Cardiac fibroblast (primary cell): ENCODE measurements around the gene PRRG2.

Experiments
- DNase-seq, 2 donors: peaks; one replicate each; pipeline versions ENCODE4 v3.0.0 to v3.0.0-alpha.2; 2010; ENCODE audit warnings: low read depth in 2 of 2
- H3K4me3 ChIP-seq, 2 donors: replicated peaks in 1 of 2; 1 replicate in 1 of 2; 2 replicates in 1 of 2; pipeline ENCODE4 v1.5.1; 2011; ENCODE audit warnings: low read depth in 2 of 2, low read length in 2 of 2, mild to moderate bottlenecking in 2 of 2, moderate library complexity in 1 of 2
- CTCF ChIP-seq: IDR thresholded peaks from one replicate; pipeline ENCODE4 v1.5.1; 2011; ENCODE audit warnings: low read depth, mild to moderate bottlenecking, low read length, inconsistent platforms

PRRG2 gene

GRCh38 chr19:49557641-49558325 is 23.3 kb upstream of the PRRG2 start:
- no peak for TF ChIP-seq CTCF
- no peak overlapping the region for H3K4me3 ChIP-seq
- no peak for DNase-seq

GRCh38 chr19:49558591-49558990 is 22.5 kb upstream of the PRRG2 start:
- H3K4me3 ChIP-seq = no peak overlapping the region
- no peak for DNase-seq
- TF ChIP-seq CTCF = no peak

GRCh38 chr19:49559443-49559842 is 21.7 kb upstream of the PRRG2 start:
- no peak for DNase-seq
- no peak for TF ChIP-seq CTCF

GRCh38 chr19:49559928-49560327 is 21.2 kb upstream of the PRRG2 start:
- no peak for DNase-seq
- no peak for TF ChIP-seq CTCF
- H3K4me3 ChIP-seq = no peak overlapping the region

More at GRCh38 chr19:49559443-49559842, 21.7 kb upstream of the PRRG2 start:
- no peak overlapping the region for H3K4me3 ChIP-seq

GRCh38 chr19:49560358-49560900 is 20.7 kb upstream of the PRRG2 start:
- no peak overlapping the region for H3K4me3 ChIP-seq
- TF ChIP-seq CTCF = no peak
- DNase-seq = no peak

GRCh38 chr19:49564616-49565045 is 16.5 kb upstream of the PRRG2 start:
- H3K4me3 ChIP-seq = no peak overlapping the region
- no peak for TF ChIP-seq CTCF
- no peak for DNase-seq
